Fibroblast of mammary gland (primary cell): ENCODE measurements around the gene FHL3.

Source experiments
- DNase-seq: peaks from one replicate; pipeline ENCODE4 v3.0.0-alpha.2; 2010; ENCODE audit warnings: low read depth
- H3K4me3 ChIP-seq: 2 replicates; pipeline ENCODE4 v1.5.1; 2011; ENCODE audit warnings: low read depth, mild to moderate bottlenecking, low read length, moderate library complexity; ENCODE audit not compliant: control insufficient read depth
- CTCF ChIP-seq: conservative IDR thresholded peaks from 2 replicates; pipeline ENCODE4 v1.5.1; 2011; ENCODE audit warnings: low read depth, low read length, inconsistent platforms; ENCODE audit not compliant: control insufficient read depth, insufficient read depth

FHL3 gene

GRCh38 chr1:37947364-37947763 lies 58.0 kb downstream of the FHL3 start:
- peak overlapping the region; percentile 83 for H3K4me3 ChIP-seq
- TF ChIP-seq CTCF = no peak
- DNase-seq = no peak
